Osteocyte (in vitro differentiated cells): ENCODE measurements around the gene ECE2. TPM values are rescaled to one million over a fixed set of nuclear protein-coding genes. Genes with fewer than 3 reads are reported as not detected.

Experiments
- DNase-seq: peaks from one replicate; pipeline ENCODE4 v3.0.0; 2021; ENCODE audit warnings: mixed read lengths; ENCODE audit not compliant: unreplicated experiment; ENCODE audit errors: extremely low spot score
- H3K27ac Mint-ChIP-seq: one replicate; pipeline ENCODE4 v1.8.0; 2021; ENCODE audit warnings: mild to moderate bottlenecking, mixed read lengths; ENCODE audit not compliant: unreplicated experiment
- H3K27me3 Mint-ChIP-seq: one replicate; pipeline ENCODE4 v1.8.0; 2021; ENCODE audit warnings: mixed read lengths; ENCODE audit not compliant: unreplicated experiment
- H3K36me3 Mint-ChIP-seq: one replicate; pipeline ENCODE4 v1.8.0; 2021; ENCODE audit warnings: mixed read lengths; ENCODE audit not compliant: unreplicated experiment
- H3K4me1 Mint-ChIP-seq: one replicate; pipeline ENCODE4 v1.8.0; 2021; ENCODE audit warnings: mixed read lengths; ENCODE audit not compliant: unreplicated experiment
- H3K4me3 Mint-ChIP-seq: one replicate; pipeline ENCODE4 v1.8.0; 2021; ENCODE audit warnings: mild to moderate bottlenecking, moderate library complexity, mixed read lengths; ENCODE audit not compliant: unreplicated experiment
- H3K9me3 Mint-ChIP-seq: one replicate; pipeline ENCODE4 v1.8.0; 2021; ENCODE audit warnings: mixed read lengths; ENCODE audit not compliant: unreplicated experiment
- CTCF ChIP-seq: fragments of 200-600 bp; sonication (generic); IDR thresholded peaks from 2 replicates; pipeline ENCODE4 v1.5.0; 2021; ENCODE audit warnings: antibody characterized with exemption, mild to moderate bottlenecking, moderate library complexity
- total RNA-seq: library from RNA; stranded (reverse); gene quantifications from 2 replicates; pipeline ENCODE4 v1.2.1, GENCODE V29; 2021

The ECE2 gene
- total RNA-seq, 1 donor from 2014 or later = not detected

- no peaks in the 10 kb centered on the region for H3K9me3 Mint-ChIP-seq
- peaks cover 6% of the 10 kb centered on the region for H3K27me3 Mint-ChIP-seq
- H3K4me1 Mint-ChIP-seq = peaks cover 16% of the 10 kb centered on the region
- peak within 1 kb of the TSS; percentile 92 for H3K4me3 Mint-ChIP-seq
- peak within 1 kb of the TSS; percentile 85 for H3K27ac Mint-ChIP-seq
- DNase-seq = peak; percentile 99
- no peak for TF ChIP-seq CTCF
- peaks cover 26% of the 10 kb centered on the region for H3K36me3 Mint-ChIP-seq
Observed at GRCh38 chr3:184298759-184299487, 23.1 kb downstream of the ECE2 start, which contains the start of gene PSMD2. Gene PSMD2 (plus strand): TSS chr3:184299241. CDS start chr3:184299267, 26 bp downstream.

GRCh38 chr3:184299488-184300377 is 23.9 kb downstream of the ECE2 start:
- no peak for DNase-seq
- peaks cover 33% of the 10 kb centered on the region for H3K36me3 Mint-ChIP-seq
- peaks cover 16% of the 10 kb centered on the region for H3K4me1 Mint-ChIP-seq
- H3K27me3 Mint-ChIP-seq = peaks cover 4% of the 10 kb centered on the region
- H3K9me3 Mint-ChIP-seq = no peaks in the 10 kb centered on the region
- peak overlapping the region; percentile 92 for H3K4me3 Mint-ChIP-seq
- peak overlapping the region; percentile 84 for H3K27ac Mint-ChIP-seq
- TF ChIP-seq CTCF = no peak

- H3K4me3 Mint-ChIP-seq = peak overlapping the region; percentile 92
- peaks cover 36% of the 10 kb centered on the region for H3K36me3 Mint-ChIP-seq
- no peaks in the 10 kb centered on the region for H3K27me3 Mint-ChIP-seq
- H3K4me1 Mint-ChIP-seq = peaks cover 16% of the 10 kb centered on the region
- DNase-seq = no peak
- TF ChIP-seq CTCF = no peak
- H3K9me3 Mint-ChIP-seq = no peaks in the 10 kb centered on the region
- no peak overlapping the region for H3K27ac Mint-ChIP-seq
Observed at GRCh38 chr3:184300378-184300720, 24.5 kb downstream of the ECE2 start.

- Mint-ChIP-seq H3K27me3 (no peaks in the 10 kb centered on the region), H3K27ac (no peak overlapping the region), H3K4me3 (no peak overlapping the region), H3K9me3 (no peaks in the 10 kb centered on the region), H3K36me3 (peaks cover 73% of the 10 kb centered on the region), H3K4me1 (peaks cover under 1% of the 10 kb centered on the region)
- TF ChIP-seq CTCF = peak; percentile 49
- no peak for DNase-seq
Observed at GRCh38 chr3:184305577-184305976, 29.8 kb downstream of the ECE2 start.
